B cell (primary cell): ENCODE measurements around the gene TMC3.

Experiments
- CTCF ChIP-seq: fragments of 200-600 bp; IDR thresholded peaks from one replicate; pipeline ENCODE4 v1.8.0; 2022; ENCODE audit warnings: antibody characterized with exemption, mild to moderate bottlenecking
- EZH2 ChIP-seq: IDR thresholded peaks from 2 replicates; pipeline ENCODE4 v1.6.1; 2012; ENCODE audit warnings: borderline replicate concordance, low read depth, mild to moderate bottlenecking, moderate library complexity, low read length; ENCODE audit not compliant: insufficient read depth, poor library complexity, severe bottlenecking

- TF ChIP-seq CTCF: no peak
- TF ChIP-seq EZH2: no peak
These were observed 77.8 kb downstream of the TMC3 start for GRCh38 chr15:81296186-81296585.
